OCI-LY3 (cell line): ENCODE measurements around the gene PDS5B.

Experiments used
- H2AFZ ChIP-seq: fragments of 200-600, 300-600 bp; shearing (Covaris generic); 2 replicates; pipeline ENCODE4 v1.6.0; 2014; ENCODE audit warnings: antibody characterized with exemption, low read depth, low read length
- H3K27ac ChIP-seq: fragments of 200-600, 300-600 bp; sonication (generic); 2 replicates; pipeline ENCODE4 v1.5.1; 2014; ENCODE audit warnings: mild to moderate bottlenecking, low read length, moderate library complexity, mixed read lengths
- H3K27me3 ChIP-seq: fragments of 200-600, 300-600 bp; sonication (generic); 2 replicates; pipeline ENCODE4 v1.6.1; 2014; ENCODE audit warnings: low read depth, low read length, mixed read lengths
- H3K36me3 ChIP-seq: fragments of 200-600, 300-600 bp; sonication (generic); replicated peaks from 2 replicates; pipeline ENCODE3; 2014; ENCODE audit warnings: low read depth, low read length, mixed read lengths
- H3K4me1 ChIP-seq: fragments of 300-600, 200-600 bp; sonication (generic); 2 replicates; pipeline ENCODE4 v1.6.1; 2014; ENCODE audit warnings: low read length, mixed read lengths
- H3K4me2 ChIP-seq: fragments of 200-600, 300-600 bp; sonication (generic); 2 replicates; pipeline ENCODE4 v1.6.1; 2014; ENCODE audit warnings: low read length, mixed read lengths
- H3K4me3 ChIP-seq: fragments of 300-600, 200-600 bp; sonication (generic); 2 replicates; pipeline ENCODE4 v1.5.1; 2014; ENCODE audit warnings: antibody characterized with exemption, mild to moderate bottlenecking, low read length, moderate library complexity
- H3K79me2 ChIP-seq: fragments of 300-600, 200-600 bp; shearing (Covaris generic); 2 replicates; pipeline ENCODE4 v1.6.1; 2014; ENCODE audit warnings: mild to moderate bottlenecking, low read length, mixed read lengths
- H3K9ac ChIP-seq: fragments of 300-600, 200-600 bp; shearing (Covaris generic); 2 replicates; pipeline ENCODE4 v1.6.0; 2014; ENCODE audit warnings: mild to moderate bottlenecking, low read length, moderate library complexity
- H3K9me3 ChIP-seq: fragments of 200-600, 300-600 bp; shearing (Covaris generic); 2 replicates; pipeline ENCODE4 v1.6.1; 2014; ENCODE audit warnings: low read length, mixed read lengths; ENCODE audit not compliant: insufficient read depth
- H4K20me1 ChIP-seq: fragments of 200-600, 300-600 bp; sonication (generic); 2 replicates; pipeline ENCODE4 v1.6.1; 2016; ENCODE audit warnings: low read length, mixed read lengths; ENCODE audit not compliant: insufficient read depth
- EZH2phosphoT487 ChIP-seq: fragments of 200-600 bp; shearing (Covaris generic); IDR thresholded peaks from 2 replicates; pipeline ENCODE4 v1.6.1; 2018; ENCODE audit warnings: antibody characterized with exemption, mixed run types, low read depth
- TF ChIP-seq, protein P1 (sequence below): fragments of 200-600, 300-600 bp; sonication (generic); IDR thresholded peaks from 2 replicates; pipeline ENCODE4 v1.5.1; 2014; ENCODE audit warnings: antibody characterized with exemption, low read length, low read depth

The PDS5B gene

DNA sequence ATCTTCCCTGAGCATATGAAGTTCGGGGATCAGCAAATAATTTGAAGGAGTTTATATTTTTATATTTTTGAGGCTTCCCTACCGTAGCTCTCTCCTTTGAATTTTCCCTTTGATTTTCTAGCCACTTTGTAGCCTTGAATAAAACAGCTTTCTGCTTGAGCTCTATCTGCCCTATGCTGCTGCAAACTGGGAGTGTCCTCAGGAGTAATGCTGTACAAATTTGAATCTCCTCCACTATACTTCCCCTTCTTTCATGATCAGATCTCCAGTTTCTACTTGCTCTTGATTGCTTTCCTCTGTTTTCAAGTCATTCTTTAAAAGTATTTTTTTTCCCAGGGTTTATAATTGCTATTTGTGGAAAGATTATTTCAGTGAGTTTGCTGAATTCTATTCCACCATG is 14.6 kb downstream of the PDS5B start:
- Histone ChIP-seq H3K4me1 (peaks cover 9% of the 10 kb centered on the region), H3K27ac (no peak overlapping the region), H3K4me3 (no peak overlapping the region), H2AFZ (no peak overlapping the region), H4K20me1 (peaks cover 38% of the 10 kb centered on the region), H3K36me3 (peaks cover 3% of the 10 kb centered on the region), H3K79me2 (peaks cover 89% of the 10 kb centered on the region), H3K27me3 (no peaks in the 10 kb centered on the region), H3K9ac (no peak overlapping the region), H3K9me3 (no peaks in the 10 kb centered on the region), H3K4me2 (0 out of 2 replicates have a peak overlapping the region, but pooled peaks have one; percentile 13)
- TF ChIP-seq EZH2phosphoT487: no peak
- TF ChIP-seq, protein P1, sequence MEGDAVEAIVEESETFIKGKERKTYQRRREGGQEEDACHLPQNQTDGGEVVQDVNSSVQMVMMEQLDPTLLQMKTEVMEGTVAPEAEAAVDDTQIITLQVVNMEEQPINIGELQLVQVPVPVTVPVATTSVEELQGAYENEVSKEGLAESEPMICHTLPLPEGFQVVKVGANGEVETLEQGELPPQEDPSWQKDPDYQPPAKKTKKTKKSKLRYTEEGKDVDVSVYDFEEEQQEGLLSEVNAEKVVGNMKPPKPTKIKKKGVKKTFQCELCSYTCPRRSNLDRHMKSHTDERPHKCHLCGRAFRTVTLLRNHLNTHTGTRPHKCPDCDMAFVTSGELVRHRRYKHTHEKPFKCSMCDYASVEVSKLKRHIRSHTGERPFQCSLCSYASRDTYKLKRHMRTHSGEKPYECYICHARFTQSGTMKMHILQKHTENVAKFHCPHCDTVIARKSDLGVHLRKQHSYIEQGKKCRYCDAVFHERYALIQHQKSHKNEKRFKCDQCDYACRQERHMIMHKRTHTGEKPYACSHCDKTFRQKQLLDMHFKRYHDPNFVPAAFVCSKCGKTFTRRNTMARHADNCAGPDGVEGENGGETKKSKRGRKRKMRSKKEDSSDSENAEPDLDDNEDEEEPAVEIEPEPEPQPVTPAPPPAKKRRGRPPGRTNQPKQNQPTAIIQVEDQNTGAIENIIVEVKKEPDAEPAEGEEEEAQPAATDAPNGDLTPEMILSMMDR: no peak

DNA sequence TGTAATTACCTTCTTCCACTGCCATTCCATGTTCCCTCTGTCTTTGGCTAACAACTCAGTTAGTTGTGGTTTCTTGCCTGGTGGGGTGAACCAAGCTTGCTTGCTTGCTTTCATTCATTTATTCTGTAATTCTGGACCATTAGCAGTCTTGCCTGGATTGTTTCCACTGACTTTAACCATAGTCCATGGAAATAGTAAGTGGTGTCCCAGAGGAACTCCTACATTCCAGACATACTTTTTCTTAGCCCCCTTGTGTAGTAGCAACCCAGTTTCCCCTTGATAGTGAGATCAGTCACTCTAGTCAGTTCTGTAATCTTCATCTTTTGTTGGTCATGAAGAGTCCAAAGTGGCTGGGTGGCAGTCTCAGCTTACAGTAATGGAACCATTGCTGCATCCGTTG is 23.2 kb downstream of the PDS5B start:
- Histone ChIP-seq H3K79me2 (peaks cover 90% of the 10 kb centered on the region), H3K9me3 (0 out of 2 replicates have a peak, but pooled peaks cover 7% of the 10 kb centered on the region), H3K27ac (no peak overlapping the region), H3K4me2 (no peak overlapping the region), H3K36me3 (peaks cover 18% of the 10 kb centered on the region), H3K4me3 (no peak overlapping the region), H4K20me1 (peaks cover 30% of the 10 kb centered on the region), H3K9ac (no peak overlapping the region), H3K4me1 (no peaks in the 10 kb centered on the region), H3K27me3 (no peaks in the 10 kb centered on the region), H2AFZ (no peak overlapping the region)
- TF ChIP-seq, protein P1: no peak
- TF ChIP-seq EZH2phosphoT487: no peak

DNA sequence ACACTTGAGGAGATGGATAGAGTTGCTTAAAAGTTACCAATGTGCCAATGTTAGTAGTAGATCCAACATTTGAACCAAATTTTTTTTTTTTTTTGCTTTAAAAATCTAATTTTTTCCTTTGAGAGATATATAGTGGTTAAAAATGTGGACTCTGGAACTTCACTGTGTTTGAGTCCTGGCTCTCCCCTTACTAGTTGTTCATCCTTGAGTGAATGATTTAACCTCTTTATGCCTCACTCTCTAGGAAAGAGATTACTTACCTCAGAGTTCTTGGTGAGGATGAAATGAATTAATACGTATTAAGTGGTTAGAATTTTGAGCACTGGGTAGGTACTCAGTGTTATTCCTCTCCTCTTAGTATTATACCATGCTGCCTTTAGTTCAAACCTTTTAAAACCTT is 24.3 kb downstream of the PDS5B start:
- Histone ChIP-seq H3K79me2 (peaks cover 93% of the 10 kb centered on the region), H3K4me1 (no peaks in the 10 kb centered on the region), H4K20me1 (peaks cover 34% of the 10 kb centered on the region), H3K27me3 (no peaks in the 10 kb centered on the region), H3K36me3 (peaks cover 18% of the 10 kb centered on the region), H3K4me3 (no peak overlapping the region), H3K9ac (no peak overlapping the region), H3K4me2 (no peak overlapping the region), H3K27ac (no peak overlapping the region), H2AFZ (no peak overlapping the region), H3K9me3 (0 out of 2 replicates have a peak, but pooled peaks cover 7% of the 10 kb centered on the region)
- TF ChIP-seq, protein P1: no peak
- TF ChIP-seq EZH2phosphoT487: no peak

DNA sequence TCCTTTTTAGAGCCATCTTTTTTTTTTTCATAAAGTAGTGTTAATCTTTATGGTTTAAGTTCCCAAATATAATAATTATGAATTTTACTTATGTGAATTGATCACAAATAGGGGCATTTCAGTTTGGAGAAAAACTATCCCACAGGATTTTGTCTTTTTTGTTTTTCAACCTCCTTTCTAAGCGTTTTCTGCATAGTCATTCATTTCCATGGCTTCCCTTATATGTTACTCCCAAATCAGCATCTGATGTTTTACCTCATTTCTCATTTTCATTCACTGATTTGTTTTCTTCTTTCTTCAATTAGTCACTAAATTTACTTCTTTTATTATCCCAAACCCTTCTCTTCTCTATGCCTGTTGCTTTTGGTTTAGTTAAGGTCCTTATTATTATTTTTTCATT is 24.7 kb downstream of the PDS5B start:
- H3K4me1 ChIP-seq: no peaks in the 10 kb centered on the region
- H3K4me2 ChIP-seq: no peak overlapping the region
- no peak overlapping the region for H3K9ac ChIP-seq
- TF ChIP-seq, protein P1: no peak
- TF ChIP-seq EZH2phosphoT487: no peak
- peaks cover 95% of the 10 kb centered on the region for H3K79me2 ChIP-seq
- no peak overlapping the region for H3K4me3 ChIP-seq
- H3K27me3 ChIP-seq: no peaks in the 10 kb centered on the region
- H4K20me1 ChIP-seq: peaks cover 35% of the 10 kb centered on the region
- no peak overlapping the region for H2AFZ ChIP-seq
- H3K27ac ChIP-seq: no peak overlapping the region
- peaks cover 18% of the 10 kb centered on the region for H3K36me3 ChIP-seq
- 0 out of 2 replicates have a peak, but pooled peaks cover 7% of the 10 kb centered on the region for H3K9me3 ChIP-seq
